Neural crest cell (in vitro differentiated cells): ENCODE results near the gene RNF31. TPM values are rescaled to one million over a fixed set of nuclear protein-coding genes. Genes with fewer than 3 reads are reported as not detected.

Experiments
- DNase-seq: peaks from one replicate; pipeline ENCODE4 v3.0.0; 2021; ENCODE audit warnings: low read depth, mixed read lengths, low spot score
- H3K27ac Mint-ChIP-seq: one replicate; pipeline ENCODE4 v1.8.0; 2021; ENCODE audit warnings: mild to moderate bottlenecking, mixed read lengths; ENCODE audit not compliant: unreplicated experiment
- H3K27me3 Mint-ChIP-seq: 2 replicates; pipeline ENCODE4 v1.8.0; 2021; ENCODE audit warnings: low read depth, mild to moderate bottlenecking, mixed read lengths
- H3K36me3 Mint-ChIP-seq: 2 replicates; pipeline ENCODE4 v1.8.0; 2021; ENCODE audit warnings: low read depth, mild to moderate bottlenecking, mixed read lengths
- H3K4me1 Mint-ChIP-seq: 2 replicates; pipeline ENCODE4 v1.8.0; 2021; ENCODE audit warnings: mixed read lengths
- H3K4me3 Mint-ChIP-seq: one replicate; pipeline ENCODE4 v1.8.0; 2021; ENCODE audit warnings: mild to moderate bottlenecking, mixed read lengths
- H3K9me3 Mint-ChIP-seq: 2 replicates; pipeline ENCODE4 v1.8.0; 2021; ENCODE audit warnings: mixed read lengths
- CTCF ChIP-seq: fragments of 200-600 bp; sonication (generic); conservative IDR thresholded peaks from 2 replicates; pipeline ENCODE4 v1.5.0; 2021; ENCODE audit warnings: antibody characterized with exemption, mild to moderate bottlenecking
- total RNA-seq: library from RNA; stranded (reverse); gene quantifications from 2 replicates; pipeline ENCODE4 v1.2.1, GENCODE V29; 2021

RNF31 gene
- total RNA-seq, 1 donor from 2014 or later, result 65.5 TPM

GRCh38 chr14:24184104-24184970 is 37.0 kb downstream of the RNF31 start:
- Mint-ChIP-seq H3K9me3 (no peaks in the 10 kb centered on the region), H3K27me3 (peaks cover 5% of the 10 kb centered on the region), H3K27ac (no peak overlapping the region), H3K4me3 (peak overlapping the region; percentile 38), H3K4me1 (peaks cover 25% of the 10 kb centered on the region), H3K36me3 (peaks cover 8% of the 10 kb centered on the region)
- no peak for TF ChIP-seq CTCF
- DNase-seq, result no peak

GRCh38 chr14:24185026-24185425 is 37.7 kb downstream of the RNF31 start:
- H3K4me1 Mint-ChIP-seq, result peaks cover 24% of the 10 kb centered on the region
- peaks cover 3% of the 10 kb centered on the region for H3K27me3 Mint-ChIP-seq

GRCh38 chr14:24185741-24186140 is 38.4 kb downstream of the RNF31 start:
- H3K4me3 Mint-ChIP-seq, result peak overlapping the region; percentile 67
- H3K27me3 Mint-ChIP-seq, result peaks cover 3% of the 10 kb centered on the region
- peaks cover 23% of the 10 kb centered on the region for H3K4me1 Mint-ChIP-seq
- DNase-seq, result no peak
- no peak for TF ChIP-seq CTCF
- H3K36me3 Mint-ChIP-seq, result peaks cover 5% of the 10 kb centered on the region
- no peak overlapping the region for H3K27ac Mint-ChIP-seq
- no peaks in the 10 kb centered on the region for H3K9me3 Mint-ChIP-seq

More at GRCh38 chr14:24185026-24185425, 37.7 kb downstream of the RNF31 start:
- Mint-ChIP-seq H3K4me3 (peak overlapping the region; percentile 44), H3K27ac (no peak overlapping the region), H3K36me3 (peaks cover 5% of the 10 kb centered on the region), H3K9me3 (no peaks in the 10 kb centered on the region)
- DNase-seq, result no peak
- no peak for TF ChIP-seq CTCF

GRCh38 chr14:24186831-24187538 is 39.7 kb downstream of the RNF31 start:
- peak overlapping the region; percentile 98 for H3K4me3 Mint-ChIP-seq
- H3K36me3 Mint-ChIP-seq, result peaks cover 7% of the 10 kb centered on the region
- TF ChIP-seq CTCF, result no peak
- H3K27me3 Mint-ChIP-seq, result peaks cover 3% of the 10 kb centered on the region
- H3K9me3 Mint-ChIP-seq, result no peaks in the 10 kb centered on the region
- peaks cover 24% of the 10 kb centered on the region for H3K4me1 Mint-ChIP-seq
- no peak for DNase-seq
- no peak overlapping the region for H3K27ac Mint-ChIP-seq

- Mint-ChIP-seq H3K36me3 (peaks cover 8% of the 10 kb centered on the region), H3K4me1 (peaks cover 29% of the 10 kb centered on the region), H3K27ac (peak overlapping the region; percentile 52), H3K9me3 (no peaks in the 10 kb centered on the region), H3K4me3 (peak overlapping the region; percentile 98), H3K27me3 (peaks cover 3% of the 10 kb centered on the region)
- no peak for DNase-seq
- no peak for TF ChIP-seq CTCF
These were observed 40.2 kb downstream of the RNF31 start for GRCh38 chr14:24187539-24187915.
